GM12892 (cell line): Measurements from ENCODE around the gene TBXAS1.

ENCODE experiments used
- POLR2A ChIP-seq: IDR thresholded peaks from 2 replicates; pipeline ENCODE4 v1.6.1; 2011; ENCODE audit warnings: low read depth, low read length, control low read depth
- POLR2AphosphoS5 ChIP-seq: IDR thresholded peaks from 2 replicates; pipeline ENCODE4 v1.6.1; 2011; ENCODE audit warnings: low read depth, low read length, control low read depth

GRCh38 chr7:140059273-140060242 is 230.5 kb downstream of the TBXAS1 start:
- TF ChIP-seq POLR2AphosphoS5: no peak
- no peak for TF ChIP-seq POLR2A
